Loucy (cell line): ENCODE data around the gene KCNMA1.

ENCODE experiments used
- H2AFZ ChIP-seq: fragments of 200-600 bp; sonication (generic); 2 replicates; pipeline ENCODE4 v1.6.0; 2016; ENCODE audit warnings: antibody characterized with exemption, mild to moderate bottlenecking, low read length, moderate library complexity
- H3F3A ChIP-seq: fragments of 200-600 bp; 2 replicates; pipeline ENCODE4 v1.6.0; 2016; ENCODE audit warnings: antibody characterized with exemption, low read depth, mild to moderate bottlenecking
- H3K27me3 ChIP-seq: fragments of 200-600 bp; sonication (generic); 2 replicates; pipeline ENCODE4 v1.6.1; 2014; ENCODE audit warnings: low read length, mild to moderate bottlenecking; ENCODE audit not compliant: insufficient read depth, poor library complexity, severe bottlenecking
- H3K36me3 ChIP-seq: fragments of 200-600 bp; sonication (generic); 2 replicates; pipeline ENCODE4 v1.6.1; 2016; ENCODE audit warnings: low read length; ENCODE audit not compliant: insufficient read depth
- H3K4me1 ChIP-seq: fragments of 200-600 bp; sonication (generic); 2 replicates; pipeline ENCODE4 v1.5.1; 2014; ENCODE audit warnings: low read length, mild to moderate bottlenecking; ENCODE audit not compliant: insufficient read depth, poor library complexity, severe bottlenecking
- H3K4me2 ChIP-seq: fragments of 200-600 bp; sonication (generic); 2 replicates; pipeline ENCODE4 v1.6.0; 2014; ENCODE audit warnings: antibody characterized with exemption, low read length, low read depth, mild to moderate bottlenecking; ENCODE audit not compliant: poor library complexity, severe bottlenecking
- H3K4me3 ChIP-seq: fragments of 200-600 bp; sonication (generic); 2 replicates; pipeline ENCODE4 v1.5.1; 2014; ENCODE audit warnings: low read length, mild to moderate bottlenecking, mixed read lengths; ENCODE audit not compliant: poor library complexity, severe bottlenecking
- H3K79me2 ChIP-seq: fragments of 200-600 bp; sonication (generic); 2 replicates; pipeline ENCODE4 v1.6.1; 2014; ENCODE audit warnings: low read length; ENCODE audit not compliant: insufficient read depth
- H3K9ac ChIP-seq: fragments of 200-600 bp; sonication (generic); 2 replicates; pipeline ENCODE4 v1.6.0; 2014; ENCODE audit warnings: mild to moderate bottlenecking, low read depth, low read length, moderate library complexity; ENCODE audit not compliant: poor library complexity, severe bottlenecking
- H3K9me2 ChIP-seq: fragments of 200-600 bp; sonication (generic); replicated peaks from 2 replicates; pipeline ENCODE4 v1.6.1; 2016; ENCODE audit warnings: low read depth, low read length, mixed read lengths
- H3K9me3 ChIP-seq: fragments of 200-600 bp; sonication (generic); 2 replicates; pipeline ENCODE4 v1.6.1; 2014; ENCODE audit warnings: mild to moderate bottlenecking, antibody characterized with exemption, low read length, low read depth; ENCODE audit not compliant: insufficient read depth
- H4K20me1 ChIP-seq: fragments of 200-600 bp; sonication (generic); 2 replicates; pipeline ENCODE4 v1.6.0; 2014; ENCODE audit warnings: antibody characterized with exemption, low read length, mild to moderate bottlenecking; ENCODE audit not compliant: insufficient read depth, poor library complexity, severe bottlenecking
- CTCF ChIP-seq: fragments of 200-600 bp; sonication (generic); conservative IDR thresholded peaks from 2 replicates; pipeline ENCODE4 v1.5.1; 2014; ENCODE audit warnings: mild to moderate bottlenecking, antibody characterized with exemption, low read length
- EZH2phosphoT487 ChIP-seq: fragments of 200-600 bp; IDR thresholded peaks from 2 replicates; pipeline ENCODE4 v1.6.1; 2018; ENCODE audit warnings: antibody characterized with exemption, mild to moderate bottlenecking, moderate library complexity, borderline replicate concordance

The KCNMA1 gene

GRCh38 chr10:77291596-77292505, 345.8 kb downstream of the KCNMA1 start:
- Histone ChIP-seq H2AFZ (no peak overlapping the region), H3K4me1 (peaks cover 10% of the 10 kb centered on the region), H3K9me3 (no peaks in the 10 kb centered on the region), H3F3A (no peaks in the 10 kb centered on the region), H4K20me1 (no peaks in the 10 kb centered on the region), H3K9ac (no peak overlapping the region), H3K9me2 (no peaks in the 10 kb centered on the region), H3K27me3 (no peaks in the 10 kb centered on the region), H3K36me3 (no peaks in the 10 kb centered on the region), H3K4me3 (no peak overlapping the region), H3K4me2 (no peak overlapping the region), H3K79me2 (no peaks in the 10 kb centered on the region)
- TF ChIP-seq EZH2phosphoT487: no peak
- TF ChIP-seq CTCF: no peak

GRCh38 chr10:77290528-77291155, 347.0 kb downstream of the KCNMA1 start:
- no peaks in the 10 kb centered on the region for H3K36me3 ChIP-seq
- no peak overlapping the region for H3K4me3 ChIP-seq
- H3K27me3 ChIP-seq: no peaks in the 10 kb centered on the region
- no peaks in the 10 kb centered on the region for H4K20me1 ChIP-seq
- H3K9me3 ChIP-seq: no peaks in the 10 kb centered on the region
- peaks cover 10% of the 10 kb centered on the region for H3K4me1 ChIP-seq
- H3K79me2 ChIP-seq: no peaks in the 10 kb centered on the region
- no peak for TF ChIP-seq EZH2phosphoT487
- TF ChIP-seq CTCF: no peak
- no peaks in the 10 kb centered on the region for H3K9me2 ChIP-seq
- no peak overlapping the region for H3K9ac ChIP-seq
- no peaks in the 10 kb centered on the region for H3F3A ChIP-seq
- H2AFZ ChIP-seq: no peak overlapping the region
- no peak overlapping the region for H3K4me2 ChIP-seq

- no peaks in the 10 kb centered on the region for H3K27me3 ChIP-seq
- TF ChIP-seq CTCF (no peak), EZH2phosphoT487 (no peak)
- no peaks in the 10 kb centered on the region for H3F3A ChIP-seq
- H3K9ac ChIP-seq: no peak overlapping the region
- H3K9me2 ChIP-seq: no peaks in the 10 kb centered on the region
- no peak overlapping the region for H3K4me2 ChIP-seq
- H3K36me3 ChIP-seq: no peaks in the 10 kb centered on the region
- H3K4me1 ChIP-seq: peaks cover 10% of the 10 kb centered on the region
- H3K79me2 ChIP-seq: no peaks in the 10 kb centered on the region
- H3K4me3 ChIP-seq: no peak overlapping the region
- H3K9me3 ChIP-seq: no peaks in the 10 kb centered on the region
- H2AFZ ChIP-seq: no peak overlapping the region
- no peaks in the 10 kb centered on the region for H4K20me1 ChIP-seq
These were observed 347.8 kb downstream of the KCNMA1 start for GRCh38 chr10:77289790-77290189.
